ENCODE measurements around the gene F9. TPM values are rescaled to one million over a fixed set of nuclear protein-coding genes. Genes with fewer than 3 reads are reported as not detected.

Gene F9
- total RNA-seq, 1 experiment from 2014 or later = 0.08 TPM

- H3K9me3 ChIP-seq (ENCODE audit: control insufficient read depth, insufficient read depth, low read depth, low read length) = no peaks in the 10 kb centered on the region
- no peak overlapping the region for H3K27ac ChIP-seq (ENCODE audit: low read length)
- in situ Hi-C loops (cut with HindIII; ENCODE audit: low pct_unique_long_range_greater_than_20kb, low sequenced_read_pairs) = no loop called here
- no peaks in the 10 kb centered on the region for H3K36me3 ChIP-seq (ENCODE audit: control insufficient read depth, insufficient read depth, low read length)
- ATAC-seq = no peak
- BruUV-seq (replicated peaks) = no TSS peak
- no peaks in the 10 kb centered on the region for H3K27me3 ChIP-seq (ENCODE audit: control insufficient read depth, insufficient read depth, low read length)
- intact Hi-C loops (cut with micrococcal nuclease; ENCODE audit: unreplicated experiment) = no loop called here
- no peaks in the 10 kb centered on the region for H3K4me1 ChIP-seq (ENCODE audit: control insufficient read depth, insufficient read depth, low read length)
- no peak for DNase-seq (ENCODE audit: low read depth, low spot score)
- H3K4me3 ChIP-seq (ENCODE audit: low read depth in 2 of 2, low read length in 2 of 2) = no peak overlapping the region
- ChIA-PET CTCF (no interaction called here), POLR2A (no interaction called here)
- TF ChIP-seq SIN3A (IDR thresholded peaks at IDR 0.05; ENCODE audit: borderline replicate concordance, insufficient read depth, low read depth, low read length) (no peak), CTCF (IDR thresholded peaks at IDR 0.05) (no peak), TCF7L2 (IDR thresholded peaks at IDR 0.05; ENCODE audit: low read depth, low read length) (no peak), POLR2AphosphoS5 (IDR thresholded peaks at IDR 0.05; ENCODE audit: low read depth, low read length) (no peak), REST (IDR thresholded peaks at IDR 0.05; ENCODE audit: insufficient read depth in 1 of 2, low read depth in 2 of 2, low read length in 1 of 2) (no peak)
Measured at GRCh38 chrX:139596068-139596467, 65.5 kb downstream of the F9 start.

GRCh38 chrX:139600105-139600504, 69.6 kb downstream of the F9 start:
- no TSS peak for BruUV-seq (replicated peaks)
- POLR2A ChIA-PET = no interaction called here
- CTCF ChIA-PET = no interaction called here
- Histone ChIP-seq H3K27me3 (ENCODE audit: control insufficient read depth, insufficient read depth, low read length) (no peaks in the 10 kb centered on the region), H3K27ac (ENCODE audit: low read length) (no peak overlapping the region), H3K4me1 (ENCODE audit: control insufficient read depth, insufficient read depth, low read length) (no peaks in the 10 kb centered on the region), H3K36me3 (ENCODE audit: control insufficient read depth, insufficient read depth, low read length) (no peaks in the 10 kb centered on the region), H3K9me3 (ENCODE audit: control insufficient read depth, insufficient read depth, low read depth, low read length) (no peaks in the 10 kb centered on the region), H3K4me3 (ENCODE audit: low read depth in 2 of 2, low read length in 2 of 2) (no peak overlapping the region)
- intact Hi-C loops (cut with micrococcal nuclease; ENCODE audit: unreplicated experiment) = no loop called here
- in situ Hi-C loops (cut with HindIII; ENCODE audit: low pct_unique_long_range_greater_than_20kb, low sequenced_read_pairs) = no loop called here
- TF ChIP-seq REST (IDR thresholded peaks at IDR 0.05; ENCODE audit: insufficient read depth in 1 of 2, low read depth in 2 of 2, low read length in 1 of 2) (no peak), CTCF (IDR thresholded peaks at IDR 0.05) (no peak), POLR2AphosphoS5 (IDR thresholded peaks at IDR 0.05; ENCODE audit: low read depth, low read length) (no peak), SIN3A (IDR thresholded peaks at IDR 0.05; ENCODE audit: borderline replicate concordance, insufficient read depth, low read depth, low read length) (no peak), TCF7L2 (IDR thresholded peaks at IDR 0.05; ENCODE audit: low read depth, low read length) (no peak)
- ATAC-seq (no peak), DNase-seq (ENCODE audit: low read depth, low spot score) (no peak)

Other genes starting within 250 kb of the F9 start
- 0.31 TPM for gene MCF2, start 177.4 kb downstream of the F9 start, total RNA-seq (2021; ENCODE audit: unreplicated experiment)